SK-N-SH (cell line): Measurements from ENCODE around the gene ADCY1. TPM values are rescaled to one million over a fixed set of nuclear protein-coding genes. Genes with fewer than 3 reads are reported as not detected.

Source experiments
- CTCF ChIA-PET: fragments of 300-600, 350-600 bp; formaldehyde crosslinking; extraction: SDS; loops from one replicate; lab custom pipeline; 2021; lab: Yijun Ruan, JAX
- POLR2A ChIA-PET: fragments of 350-600 bp; sonication (Branson Sonifier 250); formaldehyde crosslinking; extraction: SDS; loops from one replicate; lab custom pipeline; 2020; ENCODE audit warnings: antibody characterized with exemption, inconsistent platforms; lab: Yijun Ruan, JAX
- DNase-seq: peaks from one replicate; pipeline ENCODE4 v3.0.0; 2012
- H2AFZ ChIP-seq: fragments of 200-600 bp; sonication (generic); 2 replicates; pipeline ENCODE4 v1.8.1; 2016; ENCODE audit warnings: antibody characterized with exemption, mild to moderate bottlenecking, low read depth
- H3F3A ChIP-seq: fragments of 200-600 bp; sonication (generic); replicated peaks from 2 replicates; pipeline ENCODE3; 2016; ENCODE audit warnings: antibody characterized with exemption, mild to moderate bottlenecking; ENCODE audit not compliant: insufficient read depth
- H3K27ac ChIP-seq, 2 experiments: fragments of 200-500 bp in 1 of 2; fragments of 200-600 bp in 1 of 2; sonication (Bioruptor generic) in 1 of 2; sonication (generic), shearing (Covaris generic) in 1 of 2; 2 replicates each; pipeline versions ENCODE4 v1.5.1 to v1.6.1; 2014 to 2016; ENCODE audit warnings: low read depth in 2 of 2, inconsistent platforms in 1 of 2, low read length in 1 of 2, mild to moderate bottlenecking in 1 of 2, mixed read lengths in 1 of 2
- H3K27me3 ChIP-seq: fragments of 200-600 bp; sonication (generic), shearing (Covaris generic); 2 replicates; pipeline ENCODE4 v1.6.1; 2016; ENCODE audit warnings: mixed run types; ENCODE audit not compliant: insufficient read depth
- H3K36me3 ChIP-seq, 2 experiments: fragments of 200-500 bp in 1 of 2; fragments of 200-600 bp in 1 of 2; sonication (Bioruptor generic) in 1 of 2; sonication (generic) in 1 of 2; replicated peaks in 1 of 2; 2 replicates each; pipeline versions ENCODE3 to v1.5.1; 2014 to 2016; ENCODE audit warnings: low read length in 1 of 2, mild to moderate bottlenecking in 1 of 2; ENCODE audit not compliant: insufficient read depth in 2 of 2, control insufficient read depth in 1 of 2
- H3K4me1 ChIP-seq, 2 experiments: fragments of 200-500 bp in 1 of 2; fragments of 200-600 bp in 1 of 2; sonication (Bioruptor generic) in 1 of 2; sonication (generic), shearing (Covaris generic) in 1 of 2; 2 replicates each; pipeline versions ENCODE4 v1.5.1 to v1.6.1; 2014 to 2016; ENCODE audit warnings: low read depth in 1 of 2, low read length in 1 of 2, mixed run types in 1 of 2; ENCODE audit not compliant: insufficient read depth in 2 of 2, control insufficient read depth in 1 of 2
- H3K4me2 ChIP-seq: fragments of 200-600 bp; sonication (generic), shearing (Covaris generic); 2 replicates; pipeline ENCODE4 v1.6.1; 2017; ENCODE audit warnings: mixed run types
- H3K4me3 ChIP-seq, 2 experiments: fragments of 200-500 bp in 1 of 2; fragments of 200-600 bp in 1 of 2; sonication (Bioruptor generic) in 1 of 2; sonication (generic), shearing (Covaris generic) in 1 of 2; 2 replicates each; pipeline versions ENCODE4 v1.5.1 to v1.8.1; 2014 to 2016; ENCODE audit warnings: low read depth in 2 of 2, inconsistent platforms in 1 of 2, low read length in 1 of 2, mild to moderate bottlenecking in 1 of 2, mixed read lengths in 1 of 2, moderate library complexity in 1 of 2
- H3K79me2 ChIP-seq: fragments of 200-600 bp; sonication (generic); 2 replicates; pipeline ENCODE4 v1.8.1; 2017; ENCODE audit warnings: mild to moderate bottlenecking; ENCODE audit not compliant: insufficient read depth
- H3K9ac ChIP-seq: fragments of 200-600 bp; sonication (generic); 2 replicates; pipeline ENCODE4 v1.6.1; 2017; ENCODE audit warnings: mixed run types
- H3K9me2 ChIP-seq: fragments of 200-600 bp; sonication (generic); 2 replicates; pipeline ENCODE4 v1.6.1; 2017; ENCODE audit warnings: mixed run types
- H3K9me3 ChIP-seq: fragments of 200-600 bp; sonication (generic); 2 replicates; pipeline ENCODE4 v1.6.1; 2017; ENCODE audit warnings: mixed run types, mild to moderate bottlenecking, moderate library complexity
- H4K20me1 ChIP-seq: fragments of 200-600 bp; sonication (generic); 2 replicates; pipeline ENCODE4 v1.6.1; 2017; ENCODE audit warnings: mild to moderate bottlenecking, mixed run types; ENCODE audit not compliant: insufficient read depth
- CHD2 ChIP-seq: fragments of 150-350 bp; IDR thresholded peaks from 2 replicates; pipeline ENCODE4 v1.6.1; 2018; ENCODE audit warnings: low read length; ENCODE audit not compliant: partially characterized antibody
- EP300 ChIP-seq, 2 experiments: IDR thresholded peaks; 2 replicates each; pipeline versions ENCODE4 v1.4.0 to v1.6.1; 2012; ENCODE audit warnings: borderline replicate concordance in 1 of 2, low read depth in 1 of 2, low read length in 1 of 2
- FOSL2 ChIP-seq: IDR thresholded peaks from 2 replicates; pipeline ENCODE4 v1.4.0; 2012; ENCODE audit warnings: low read depth, mild to moderate bottlenecking, moderate library complexity, borderline replicate concordance
- GABPA ChIP-seq: IDR thresholded peaks from 2 replicates; pipeline ENCODE4 v1.4.0; 2012; ENCODE audit warnings: low read depth, mild to moderate bottlenecking
- MXI1 ChIP-seq: IDR thresholded peaks from 2 replicates; pipeline ENCODE4 v1.6.1; 2012; ENCODE audit warnings: mild to moderate bottlenecking, low read depth, low read length, improper control_type of control experiment
- POLR2AphosphoS5 ChIP-seq: IDR thresholded peaks from 2 replicates; pipeline ENCODE4 v1.6.1; 2012; ENCODE audit warnings: low read depth, low read length
- RAD21 ChIP-seq: IDR thresholded peaks from 2 replicates; pipeline ENCODE4 v1.6.1; 2012; ENCODE audit warnings: mild to moderate bottlenecking, low read length
- RFX5 ChIP-seq: IDR thresholded peaks from 2 replicates; pipeline ENCODE4 v1.6.1; 2012; ENCODE audit warnings: mild to moderate bottlenecking, improper control_type of control experiment, low read length
- WGBS: methylation state at CpG from one replicate; pipeline ENCODE4 v1.1.6; 2017; ENCODE audit warnings: low lambda C conversion rate; 5-methylcytosine and 5-hydroxymethylcytosine counted together
- polyA plus RNA-seq, 3 experiments: library from polyadenylated mRNA; depleted of rRNA; stranded (reverse); fragments of >200 nt; gene quantifications; 2 replicates each; pipeline ENCODE4 v1.2.3, GENCODE V29; 2012
- TF ChIP-seq, protein P1 (sequence below): IDR thresholded peaks from 2 replicates; pipeline ENCODE4 v1.4.0; 2012; ENCODE audit warnings: low read depth, borderline replicate concordance
- TF ChIP-seq, protein P2 (sequence below): fragments of 150-350 bp; IDR thresholded peaks from 2 replicates; pipeline ENCODE4 v1.6.1; 2016; ENCODE audit warnings: mild to moderate bottlenecking, low read depth, low read length
- TF ChIP-seq, protein P3 (sequence below): IDR thresholded peaks from 2 replicates; pipeline ENCODE4 v1.4.0; 2012; ENCODE audit warnings: low read depth

ADCY1 gene
- polyA plus RNA-seq, 1 of the 3 experiments (the other 2 are of a cell fraction) = 0.16 TPM

DNA sequence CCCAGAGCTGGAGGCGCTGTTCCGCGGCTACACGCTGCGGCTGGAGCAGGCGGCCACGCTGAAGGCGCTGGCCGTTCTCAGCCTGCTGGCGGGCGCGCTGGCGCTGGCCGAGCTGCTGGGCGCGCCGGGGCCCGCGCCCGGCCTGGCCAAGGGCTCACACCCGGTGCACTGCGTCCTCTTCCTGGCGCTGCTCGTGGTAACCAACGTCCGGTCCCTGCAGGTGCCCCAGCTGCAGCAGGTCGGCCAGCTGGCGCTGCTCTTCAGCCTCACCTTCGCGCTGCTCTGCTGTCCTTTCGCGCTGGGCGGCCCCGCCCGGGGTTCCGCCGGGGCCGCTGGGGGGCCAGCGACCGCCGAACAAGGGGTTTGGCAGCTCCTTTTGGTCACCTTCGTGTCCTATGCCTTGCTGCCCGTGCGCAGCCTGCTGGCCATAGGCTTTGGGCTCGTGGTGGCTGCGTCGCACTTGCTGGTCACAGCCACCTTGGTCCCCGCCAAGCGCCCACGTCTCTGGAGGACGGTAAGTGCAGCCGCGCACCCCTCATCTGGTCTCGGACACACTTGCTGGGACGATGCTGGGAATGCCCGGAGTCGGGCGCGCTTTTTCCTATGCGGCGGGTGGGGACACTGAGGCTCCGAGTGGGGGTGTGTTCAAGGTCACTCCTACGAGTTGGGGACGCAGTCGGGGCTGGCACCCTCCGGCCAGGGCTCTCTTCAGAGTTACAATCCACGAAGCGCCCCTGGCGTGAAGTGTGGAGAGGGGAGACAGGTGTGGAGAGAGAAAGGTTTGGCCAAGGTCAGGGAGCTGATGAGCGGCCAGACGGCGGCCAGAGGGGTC is 717 bp downstream of the ADCY1 start:
- ChIA-PET POLR2A (no interaction called here), CTCF (interaction anchor here (0.9 to 2.8 kb wide), 13 partner anchors 10 to 358 kb away, joined by 3 to 14 read pairs (median 4); no protein-coding TSS in a partner anchor)
- under 1% methylated on average over 37 of the region's 72 CpGs for WGBS
- no peak overlapping the region for H3K9ac ChIP-seq
- H3K27me3 ChIP-seq = peaks cover 43% of the 10 kb centered on the region
- H3F3A ChIP-seq = no peaks in the 10 kb centered on the region
- DNase-seq = peak; percentile 92
- no peaks in the 10 kb centered on the region for H3K9me2 ChIP-seq
- peak overlapping the region; percentile 37 to 58 for H3K4me3 ChIP-seq
- H3K27ac ChIP-seq = peak overlapping the region in 1 of 2 experiments; percentile 84; a peak in 2 of 4 replicates
- no peaks in the 10 kb centered on the region for H4K20me1 ChIP-seq
- H3K36me3 ChIP-seq = no peaks in the 10 kb centered on the region
- TF ChIP-seq, protein P1, sequence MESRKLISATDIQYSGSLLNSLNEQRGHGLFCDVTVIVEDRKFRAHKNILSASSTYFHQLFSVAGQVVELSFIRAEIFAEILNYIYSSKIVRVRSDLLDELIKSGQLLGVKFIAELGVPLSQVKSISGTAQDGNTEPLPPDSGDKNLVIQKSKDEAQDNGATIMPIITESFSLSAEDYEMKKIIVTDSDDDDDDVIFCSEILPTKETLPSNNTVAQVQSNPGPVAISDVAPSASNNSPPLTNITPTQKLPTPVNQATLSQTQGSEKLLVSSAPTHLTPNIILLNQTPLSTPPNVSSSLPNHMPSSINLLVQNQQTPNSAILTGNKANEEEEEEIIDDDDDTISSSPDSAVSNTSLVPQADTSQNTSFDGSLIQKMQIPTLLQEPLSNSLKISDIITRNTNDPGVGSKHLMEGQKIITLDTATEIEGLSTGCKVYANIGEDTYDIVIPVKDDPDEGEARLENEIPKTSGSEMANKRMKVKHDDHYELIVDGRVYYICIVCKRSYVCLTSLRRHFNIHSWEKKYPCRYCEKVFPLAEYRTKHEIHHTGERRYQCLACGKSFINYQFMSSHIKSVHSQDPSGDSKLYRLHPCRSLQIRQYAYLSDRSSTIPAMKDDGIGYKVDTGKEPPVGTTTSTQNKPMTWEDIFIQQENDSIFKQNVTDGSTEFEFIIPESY = no peak
- peak; percentile 23; the same call in 1 of the 2 replicates for TF ChIP-seq RAD21
- no peak for TF ChIP-seq FOSL2
- TF ChIP-seq CHD2 = no peak
- TF ChIP-seq, protein P2, sequence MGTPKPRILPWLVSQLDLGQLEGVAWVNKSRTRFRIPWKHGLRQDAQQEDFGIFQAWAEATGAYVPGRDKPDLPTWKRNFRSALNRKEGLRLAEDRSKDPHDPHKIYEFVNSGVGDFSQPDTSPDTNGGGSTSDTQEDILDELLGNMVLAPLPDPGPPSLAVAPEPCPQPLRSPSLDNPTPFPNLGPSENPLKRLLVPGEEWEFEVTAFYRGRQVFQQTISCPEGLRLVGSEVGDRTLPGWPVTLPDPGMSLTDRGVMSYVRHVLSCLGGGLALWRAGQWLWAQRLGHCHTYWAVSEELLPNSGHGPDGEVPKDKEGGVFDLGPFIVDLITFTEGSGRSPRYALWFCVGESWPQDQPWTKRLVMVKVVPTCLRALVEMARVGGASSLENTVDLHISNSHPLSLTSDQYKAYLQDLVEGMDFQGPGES = no peak
- no peak for TF ChIP-seq POLR2AphosphoS5
- TF ChIP-seq, protein P3, sequence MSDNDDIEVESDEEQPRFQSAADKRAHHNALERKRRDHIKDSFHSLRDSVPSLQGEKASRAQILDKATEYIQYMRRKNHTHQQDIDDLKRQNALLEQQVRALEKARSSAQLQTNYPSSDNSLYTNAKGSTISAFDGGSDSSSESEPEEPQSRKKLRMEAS = no peak
- TF ChIP-seq MXI1 = peak; percentile 64; the same call in 1 of the 2 replicates
- H3K4me1 ChIP-seq = peaks cover 0 to 58% of the 10 kb centered on the region in 2 experiments; a peak in 2 of 4 replicates
- H3K4me2 ChIP-seq = peak overlapping the region; percentile 81
- H2AFZ ChIP-seq = peak overlapping the region; percentile 56; the same call in 1 of the 2 replicates
- no peaks in the 10 kb centered on the region for H3K9me3 ChIP-seq
- no peaks in the 10 kb centered on the region for H3K79me2 ChIP-seq

DNA sequence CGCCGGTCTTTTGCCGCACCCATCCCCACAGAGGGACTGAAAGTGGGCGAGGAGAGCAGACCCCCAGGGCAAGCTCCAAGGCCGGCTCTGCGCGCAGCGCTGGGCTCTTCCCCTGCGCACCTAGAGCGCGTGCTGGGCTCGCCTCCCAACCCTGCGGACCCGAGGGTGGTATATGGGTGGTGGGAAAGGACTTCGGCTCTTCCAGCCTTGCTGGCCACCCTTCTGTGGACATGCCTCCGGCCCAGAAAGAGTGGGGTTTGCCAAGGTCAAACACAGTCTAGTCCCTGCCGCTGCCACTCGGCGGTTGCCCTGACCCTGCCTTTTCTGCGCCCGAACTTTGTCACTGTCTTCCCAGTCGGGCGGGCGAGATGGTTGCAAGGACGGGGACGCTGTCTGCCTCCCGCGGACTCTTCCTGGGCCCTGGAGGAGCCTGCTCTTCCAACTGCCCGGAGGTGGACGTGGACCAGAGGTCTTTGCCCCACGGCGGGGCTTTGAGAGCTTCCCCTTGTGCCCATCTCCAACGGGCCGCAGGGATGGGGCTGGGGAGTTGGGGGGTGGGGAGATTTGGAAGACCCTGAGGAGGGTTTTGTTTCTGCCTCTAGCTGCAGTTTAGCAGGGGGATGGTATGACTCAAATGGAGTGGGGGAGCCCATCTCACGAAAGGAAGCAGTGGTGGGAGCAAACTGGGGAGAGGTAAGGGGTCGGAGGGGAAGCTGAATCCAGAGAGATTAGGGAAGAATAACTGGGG is 1.5 kb downstream of the ADCY1 start:
- Histone ChIP-seq H3K9me2 (no peaks in the 10 kb centered on the region), H3K36me3 (no peaks in the 10 kb centered on the region), H3K4me3 (peak overlapping the region in 1 of 2 experiments; percentile 58; a peak in 3 of 4 replicates), H3K79me2 (no peaks in the 10 kb centered on the region), H3K27me3 (peaks cover 43% of the 10 kb centered on the region), H3K9me3 (no peaks in the 10 kb centered on the region), H2AFZ (no peak overlapping the region), H3K27ac (peak overlapping the region in 1 of 2 experiments; percentile 96; a peak in 2 of 4 replicates)
- TF ChIP-seq MXI1 (no peak), RFX5 (no peak), FOSL2 (no peak), GABPA (no peak), EP300 (IDR thresholded peaks at IDR 0.05; ENCODE audit: borderline replicate concordance in 1 of 2, low read depth in 1 of 2, low read length in 1 of 2) (no peak)
- TF ChIP-seq, protein P2 = no peak
- TF ChIP-seq, all 33 proteins: peak for 0
- Histone ChIP-seq H4K20me1 (no peaks in the 10 kb centered on the region), H3K4me2 (no peak overlapping the region), H3K4me1 (peaks cover 0 to 64% of the 10 kb centered on the region in 2 experiments; a peak in 2 of 4 replicates), H3K9ac (no peak overlapping the region), H3F3A (no peaks in the 10 kb centered on the region)
- POLR2A ChIA-PET = no interaction called here
- DNase-seq = peak; percentile 69
- 37% methylated on average over 36 of the region's 36 CpGs for WGBS
- CTCF ChIA-PET = interaction anchor here (0.9 to 2.8 kb wide), 9 partner anchors 9 to 316 kb away, joined by 3 to 14 read pairs (median 4); no protein-coding TSS in a partner anchor
